HepG2 (cell line): Measurements from ENCODE around the gene NUBPL. TPM values are rescaled to one million over a fixed set of nuclear protein-coding genes. Genes with fewer than 3 reads are reported as not detected.

Source experiments
- CENPT ChIP-seq: sonication (generic); formaldehyde crosslinking; IDR thresholded peaks from 2 replicates; pipeline ENCODE4 v1.8.0; 2022; ENCODE audit warnings: low read depth, mild to moderate bottlenecking, moderate library complexity, missing genetic modification reagents
- CREM ChIP-seq, 2 experiments: sonication (generic) in 1 of 2; formaldehyde crosslinking in 1 of 2; IDR thresholded peaks; 2 replicates each; pipeline versions ENCODE4 v1.4.0 to v1.6.1; 2016 to 2020; ENCODE audit warnings: antibody characterized with exemption in 1 of 2, mild to moderate bottlenecking in 1 of 2, missing genetic modification reagents in 1 of 2
- CSRNP2 ChIP-seq: sonication (generic); formaldehyde crosslinking; conservative IDR thresholded peaks from 2 replicates; pipeline ENCODE4 v1.8.0; 2022; ENCODE audit warnings: low read depth, missing genetic modification reagents
- HNRNPH1 ChIP-seq: fragments of 200-400 bp; formaldehyde crosslinking; optimal IDR thresholded peaks from 2 replicates; pipeline ENCODE3; 2017; ENCODE audit warnings: mild to moderate bottlenecking, low read depth, low read length
- KLF15 ChIP-seq: sonication (generic); formaldehyde crosslinking; IDR thresholded peaks from 2 replicates; pipeline ENCODE4 v1.8.1; 2023; ENCODE audit warnings: borderline replicate concordance, mild to moderate bottlenecking, inconsistent platforms, missing genetic modification reagents, mixed read lengths
- MIER2 ChIP-seq: IDR thresholded peaks from 2 replicates; pipeline ENCODE4 v1.6.1; 2016; ENCODE audit warnings: missing biosample characterization, missing genetic modification reagents
- MTA1 ChIP-seq: sonication (generic); formaldehyde crosslinking; IDR thresholded peaks from 2 replicates; pipeline ENCODE4 v1.4.0; 2020; ENCODE audit warnings: missing genetic modification reagents, mild to moderate bottlenecking, borderline replicate concordance
- NR2F6 ChIP-seq, 2 experiments: IDR thresholded peaks; 2 replicates each; pipeline ENCODE4 v1.6.1; 2016; ENCODE audit warnings: antibody characterized with exemption in 1 of 2, mild to moderate bottlenecking in 1 of 2
- PLRG1 ChIP-seq: fragments of 450-650 bp; conservative IDR thresholded peaks from 2 replicates; pipeline ENCODE4 v1.6.1; 2016
- RFX1 ChIP-seq: fragments of 450-650 bp; IDR thresholded peaks from 2 replicates; pipeline ENCODE4 v1.6.1; 2017
- RFXANK ChIP-seq: IDR thresholded peaks from 2 replicates; pipeline ENCODE4 v1.6.1; 2016
- SIX1 ChIP-seq: sonication (generic); formaldehyde crosslinking; IDR thresholded peaks from 2 replicates; pipeline ENCODE4 v1.4.0; 2020; ENCODE audit warnings: missing genetic modification reagents, borderline replicate concordance
- SRSF9 ChIP-seq: fragments of 200-400 bp; formaldehyde crosslinking; IDR thresholded peaks from 2 replicates; pipeline ENCODE4 v1.6.1; 2018; ENCODE audit warnings: borderline replicate concordance, mild to moderate bottlenecking, low read depth, low read length; ENCODE audit not compliant: insufficient read depth, poor library complexity, severe bottlenecking
- XBP1 ChIP-seq: sonication (generic); formaldehyde crosslinking; IDR thresholded peaks from 2 replicates; pipeline ENCODE4 v1.5.0; 2020; ENCODE audit warnings: missing genetic modification reagents
- YY1 ChIP-seq: IDR thresholded peaks from 2 replicates; pipeline ENCODE4 v1.6.1; 2011; ENCODE audit warnings: low read length, low read depth, moderate library complexity, mild to moderate bottlenecking; ENCODE audit not compliant: insufficient read depth, insufficient replicate concordance
- ZNF20 ChIP-seq: sonication (generic); formaldehyde crosslinking; IDR thresholded peaks from 2 replicates; pipeline ENCODE4 v1.4.0; 2020; ENCODE audit warnings: mild to moderate bottlenecking, moderate library complexity, missing genetic modification reagents
- ZNF234 ChIP-seq: sonication (generic); formaldehyde crosslinking; conservative IDR thresholded peaks from 2 replicates; pipeline ENCODE4 v1.5.1; 2020; ENCODE audit warnings: mild to moderate bottlenecking, missing genetic modification reagents
- ZNF674 ChIP-seq: sonication (generic); formaldehyde crosslinking; IDR thresholded peaks from 2 replicates; pipeline ENCODE4 v1.5.0; 2020; ENCODE audit warnings: low read depth, mild to moderate bottlenecking, missing genetic modification reagents
- ZNF891 ChIP-seq: sonication (generic); formaldehyde crosslinking; IDR thresholded peaks from 2 replicates; pipeline ENCODE4 v1.5.0; 2020; ENCODE audit warnings: mild to moderate bottlenecking, missing genetic modification reagents
- polyA plus RNA-seq, 8 experiments: library from polyadenylated mRNA; depleted of rRNA in 3 of 8; stranded (reverse) in 7 of 8; unstranded in 1 of 8; fragments of >200 nt; fragmentation: Illumina TruSeq in 4 of 8; extraction: Trizol in 4 of 8; gene quantifications; 2 replicates each; pipeline versions ENCODE4 v1.2.1 to v1.2.3, GENCODE V29; 2011 to 2016; ENCODE audit warnings: low read depth in 4 of 8, missing spikeins in 1 of 8, mixed read lengths in 1 of 8; ENCODE audit not compliant: insufficient read depth in 1 of 8
- total RNA-seq, 5 experiments: library from RNA; depleted of rRNA; stranded (reverse); fragments of >200 nt; fragmentation: Illumina TruSeq; extraction: Trizol; gene quantifications; 2 replicates each; pipeline ENCODE4 v1.2.3, GENCODE V29; 2016; ENCODE audit warnings: low read depth in 1 of 5
- TF ChIP-seq, protein P1 (sequence below): sonication (generic); formaldehyde crosslinking; IDR thresholded peaks from 2 replicates; pipeline ENCODE4 v1.5.0; 2020; ENCODE audit warnings: mild to moderate bottlenecking, missing genetic modification reagents
- TF ChIP-seq, protein P2 (sequence below): conservative IDR thresholded peaks from 2 replicates; pipeline ENCODE4 v1.6.1; 2018; ENCODE audit warnings: missing genetic modification reagents
- TF ChIP-seq, protein P3 (sequence below): sonication (generic); formaldehyde crosslinking; IDR thresholded peaks from 2 replicates; pipeline ENCODE4 v1.5.1; 2020; ENCODE audit warnings: mild to moderate bottlenecking, missing genetic modification reagents

The NUBPL gene
- total and polyA plus RNA-seq, 2 of the 13 experiments (the other 11 are each of a cell fraction or from before 2014, with no cell fraction given): 21.3 to 44.1 TPM

- TF ChIP-seq MIER2 (CRISPR knock-in tag): peak; percentile 68; the same call in 1 of the 2 replicates
- peak; percentile 98 for TF ChIP-seq MTA1 (CRISPR knock-in tag)
- no peak; the same call in 1 of the 2 replicates for TF ChIP-seq ZNF891 (CRISPR knock-in tag)
- no peak for TF ChIP-seq SRSF9
- TF ChIP-seq, protein P1, sequence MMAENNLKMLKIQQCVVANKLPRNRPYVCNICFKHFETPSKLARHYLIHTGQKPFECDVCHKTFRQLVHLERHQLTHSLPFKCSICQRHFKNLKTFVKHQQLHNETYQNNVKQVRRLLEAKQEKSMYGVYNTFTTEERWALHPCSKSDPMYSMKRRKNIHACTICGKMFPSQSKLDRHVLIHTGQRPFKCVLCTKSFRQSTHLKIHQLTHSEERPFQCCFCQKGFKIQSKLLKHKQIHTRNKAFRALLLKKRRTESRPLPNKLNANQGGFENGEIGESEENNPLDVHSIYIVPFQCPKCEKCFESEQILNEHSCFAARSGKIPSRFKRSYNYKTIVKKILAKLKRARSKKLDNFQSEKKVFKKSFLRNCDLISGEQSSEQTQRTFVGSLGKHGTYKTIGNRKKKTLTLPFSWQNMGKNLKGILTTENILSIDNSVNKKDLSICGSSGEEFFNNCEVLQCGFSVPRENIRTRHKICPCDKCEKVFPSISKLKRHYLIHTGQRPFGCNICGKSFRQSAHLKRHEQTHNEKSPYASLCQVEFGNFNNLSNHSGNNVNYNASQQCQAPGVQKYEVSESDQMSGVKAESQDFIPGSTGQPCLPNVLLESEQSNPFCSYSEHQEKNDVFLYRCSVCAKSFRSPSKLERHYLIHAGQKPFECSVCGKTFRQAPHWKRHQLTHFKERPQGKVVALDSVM (CRISPR knock-in tag): no peak
- no peak for TF ChIP-seq CENPT (CRISPR knock-in tag)
- TF ChIP-seq RFXANK (CRISPR knock-in tag): peak; percentile 98
- TF ChIP-seq ZNF674 (CRISPR knock-in tag): no peak
- TF ChIP-seq PLRG1: no peak
- peak; percentile 96 for TF ChIP-seq ZNF234 (CRISPR knock-in tag)
- TF ChIP-seq, protein P2, sequence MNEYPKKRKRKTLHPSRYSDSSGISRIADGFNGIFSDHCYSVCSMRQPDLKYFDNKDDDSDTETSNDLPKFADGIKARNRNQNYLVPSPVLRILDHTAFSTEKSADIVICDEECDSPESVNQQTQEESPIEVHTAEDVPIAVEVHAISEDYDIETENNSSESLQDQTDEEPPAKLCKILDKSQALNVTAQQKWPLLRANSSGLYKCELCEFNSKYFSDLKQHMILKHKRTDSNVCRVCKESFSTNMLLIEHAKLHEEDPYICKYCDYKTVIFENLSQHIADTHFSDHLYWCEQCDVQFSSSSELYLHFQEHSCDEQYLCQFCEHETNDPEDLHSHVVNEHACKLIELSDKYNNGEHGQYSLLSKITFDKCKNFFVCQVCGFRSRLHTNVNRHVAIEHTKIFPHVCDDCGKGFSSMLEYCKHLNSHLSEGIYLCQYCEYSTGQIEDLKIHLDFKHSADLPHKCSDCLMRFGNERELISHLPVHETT (CRISPR knock-in tag): peak; percentile 84
- TF ChIP-seq RFX1: peak; percentile 82
- no peak for TF ChIP-seq CSRNP2
- peak; percentile 69 for TF ChIP-seq SIX1 (CRISPR knock-in tag)
- TF ChIP-seq KLF15 (CRISPR knock-in tag): no peak; the same call in 1 of the 2 replicates
- 0 out of 2 replicates have a peak, but pooled peaks have one; percentile 75 for TF ChIP-seq XBP1 (CRISPR knock-in tag)
- TF ChIP-seq NR2F6 (IDR thresholded peaks at IDR 0.05): no peak
- TF ChIP-seq NR2F6 (CRISPR knock-in tag; IDR thresholded peaks at IDR 0.05): peak; percentile 59
- TF ChIP-seq YY1: peak; percentile 89
- TF ChIP-seq, protein P3, sequence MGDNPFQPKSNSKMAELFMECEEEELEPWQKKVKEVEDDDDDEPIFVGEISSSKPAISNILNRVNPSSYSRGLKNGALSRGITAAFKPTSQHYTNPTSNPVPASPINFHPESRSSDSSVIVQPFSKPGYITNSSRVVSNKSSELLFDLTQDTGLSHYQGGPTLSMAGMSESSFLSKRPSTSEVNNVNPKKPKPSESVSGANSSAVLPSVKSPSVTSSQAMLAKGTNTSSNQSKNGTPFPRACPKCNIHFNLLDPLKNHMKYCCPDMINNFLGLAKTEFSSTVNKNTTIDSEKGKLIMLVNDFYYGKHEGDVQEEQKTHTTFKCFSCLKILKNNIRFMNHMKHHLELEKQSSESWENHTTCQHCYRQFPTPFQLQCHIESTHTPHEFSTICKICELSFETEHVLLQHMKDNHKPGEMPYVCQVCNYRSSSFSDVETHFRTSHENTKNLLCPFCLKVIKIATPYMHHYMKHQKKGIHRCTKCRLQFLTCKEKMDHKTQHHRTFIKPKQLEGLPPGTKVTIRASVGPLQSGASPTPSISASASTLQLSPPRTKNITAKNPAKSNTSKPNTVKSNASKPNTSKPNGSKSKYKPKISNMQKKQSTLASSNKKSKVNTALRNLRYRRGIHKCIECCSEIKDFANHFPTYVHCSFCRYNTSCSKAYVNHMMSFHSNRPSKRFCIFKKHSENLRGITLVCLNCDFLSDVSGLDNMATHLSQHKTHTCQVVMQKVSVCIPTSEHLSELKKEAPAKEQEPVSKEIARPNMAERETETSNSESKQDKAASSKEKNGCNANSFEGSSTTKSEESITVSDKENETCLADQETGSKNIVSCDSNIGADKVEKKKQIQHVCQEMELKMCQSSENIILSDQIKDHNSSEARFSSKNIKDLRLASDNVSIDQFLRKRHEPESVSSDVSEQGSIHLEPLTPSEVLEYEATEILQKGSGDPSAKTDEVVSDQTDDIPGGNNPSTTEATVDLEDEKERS (CRISPR knock-in tag): no peak
- TF ChIP-seq HNRNPH1: no peak
- peak; percentile 100 for TF ChIP-seq CREM (IDR thresholded peaks at IDR 0.05)
- peak; percentile 98 for TF ChIP-seq CREM (CRISPR knock-in tag; IDR thresholded peaks at IDR 0.05)
- TF ChIP-seq ZNF20 (CRISPR knock-in tag): no peak
Observed at GRCh38 chr14:31561155-31561846, at the start of gene NUBPL (continued).
